GM23248 (cell line): Measurements from ENCODE around the gene LIN7A. TPM values are rescaled to one million over a fixed set of nuclear protein-coding genes. Genes with fewer than 3 reads are reported as not detected.

Source experiments
- DNase-seq: peaks from one replicate; pipeline ENCODE4 v3.0.0-alpha.2; 2015
- H2AFZ ChIP-seq: fragments of 200-600 bp; sonication (generic); 2 replicates; pipeline ENCODE4 v1.6.1; 2016; ENCODE audit warnings: antibody characterized with exemption
- H3F3A ChIP-seq: fragments of 200-600 bp; sonication (generic); 2 replicates; pipeline ENCODE4 v1.6.1; 2016; ENCODE audit warnings: mild to moderate bottlenecking, antibody characterized with exemption, mixed run types; ENCODE audit not compliant: insufficient read depth
- H3K27ac ChIP-seq: fragments of 200-600 bp; sonication (generic); 2 replicates; pipeline ENCODE4 v1.5.1; 2016; ENCODE audit warnings: mild to moderate bottlenecking
- H3K27me3 ChIP-seq: fragments of 200-600 bp; sonication (generic); replicated peaks from 2 replicates; pipeline ENCODE4 v1.6.1; 2016; ENCODE audit warnings: mild to moderate bottlenecking; ENCODE audit not compliant: insufficient read depth
- H3K36me3 ChIP-seq: fragments of 200-600 bp; sonication (generic); 2 replicates; pipeline ENCODE4 v1.6.1; 2016; ENCODE audit warnings: low read depth, mild to moderate bottlenecking
- H3K4me1 ChIP-seq: fragments of 200-600 bp; sonication (generic); 2 replicates; pipeline ENCODE4 v1.6.1; 2016; ENCODE audit warnings: mild to moderate bottlenecking; ENCODE audit not compliant: insufficient read depth
- H3K4me2 ChIP-seq: fragments of 200-600 bp; sonication (generic); one replicate; pipeline ENCODE4 v1.6.1; 2016; ENCODE audit warnings: mild to moderate bottlenecking; ENCODE audit not compliant: unreplicated experiment
- H3K4me3 ChIP-seq: fragments of 200-600 bp; sonication (generic); 2 replicates; pipeline ENCODE4 v1.5.1; 2016; ENCODE audit warnings: mild to moderate bottlenecking
- H3K79me2 ChIP-seq: fragments of 200-600 bp; sonication (generic); 2 replicates; pipeline ENCODE4 v1.6.1; 2016; ENCODE audit warnings: mild to moderate bottlenecking; ENCODE audit not compliant: insufficient read depth
- H3K9ac ChIP-seq: fragments of 200-600 bp; sonication (generic); 2 replicates; pipeline ENCODE4 v1.6.1; 2016; ENCODE audit warnings: mild to moderate bottlenecking
- H3K9me2 ChIP-seq: fragments of 200-600 bp; sonication (generic); 2 replicates; pipeline ENCODE4 v1.6.1; 2016; ENCODE audit warnings: mixed run types, mild to moderate bottlenecking, moderate library complexity; ENCODE audit not compliant: insufficient read depth
- H3K9me3 ChIP-seq: fragments of 200-600 bp; sonication (generic); one replicate; pipeline ENCODE4 v1.6.1; 2017; ENCODE audit warnings: low read depth
- H4K20me1 ChIP-seq: fragments of 200-600 bp; sonication (generic); 2 replicates; pipeline ENCODE4 v1.6.0; 2016; ENCODE audit not compliant: insufficient read depth
- EZH2 ChIP-seq: fragments of 200-600 bp; sonication (generic); IDR thresholded peaks from 2 replicates; pipeline ENCODE4 v1.6.1; 2018; ENCODE audit warnings: antibody characterized with exemption, mild to moderate bottlenecking; ENCODE audit not compliant: insufficient read depth, poor library complexity, severe bottlenecking
- EZH2phosphoT487 ChIP-seq: fragments of 200-600 bp; sonication (generic); IDR thresholded peaks from 2 replicates; pipeline ENCODE4 v1.6.1; 2018; ENCODE audit warnings: antibody characterized with exemption, moderate library complexity, mild to moderate bottlenecking, low read depth; ENCODE audit not compliant: insufficient read depth
- WGBS, 2 experiments: methylation state at CpG; one replicate each; pipeline ENCODE4 v1.1.6; 2015 to 2017; ENCODE audit warnings: low lambda C conversion rate in 2 of 2, low coverage in 1 of 2; ENCODE audit errors: missing lambda C conversion rate in 2 of 2; 5-methylcytosine and 5-hydroxymethylcytosine counted together
- in situ Hi-C: fragments of 300-500 bp; cut with MboI; formaldehyde crosslinking; loops from 2 replicates; pipeline ENCODE4 v1.15.0; 2020
- polyA plus RNA-seq: library from polyadenylated mRNA; unstranded; fragments of >200 nt; fragmentation: Nextera tagmentation; extraction: Ambion mirVana; gene quantifications from 2 replicates; pipeline ENCODE4 v1.2.1, GENCODE V29; 2016
- total RNA-seq: library from RNA; depleted of rRNA; stranded (reverse); fragments of >200 nt; shearing (Covaris generic); gene quantifications from 2 replicates; pipeline ENCODE4 v1.2.3, GENCODE V29; 2014

Gene LIN7A
- total and polyA plus RNA-seq, 2 experiments from 2014 or later, result 1.5 to 1.6 TPM

DNA sequence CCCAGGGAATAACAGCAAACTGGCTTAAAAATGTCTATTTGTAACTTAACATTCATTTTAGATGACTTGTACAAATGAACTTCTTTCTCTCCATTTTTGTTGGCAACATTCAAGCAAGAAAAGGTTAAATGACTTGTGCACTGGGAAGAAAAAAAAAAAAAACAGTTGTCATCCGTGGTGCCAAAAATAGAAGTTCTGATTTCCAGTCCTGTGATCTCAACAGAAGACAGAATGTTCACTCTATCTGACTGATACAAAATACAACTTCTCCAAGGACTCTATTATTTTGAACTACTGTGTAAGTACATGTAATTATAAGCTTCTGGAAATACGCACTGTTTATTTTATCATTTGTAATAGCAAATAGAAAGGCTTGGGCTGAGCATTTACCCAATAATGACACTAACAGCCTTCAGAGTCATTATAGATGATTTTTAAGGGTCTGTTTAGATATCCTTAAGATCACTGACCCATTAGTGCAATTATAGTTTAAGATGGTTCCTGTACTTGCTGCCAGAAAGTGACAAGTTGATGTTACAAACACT, 59.9 kb downstream of the LIN7A start:
- WGBS, 2 experiments, result 48 to 55% methylated on average over 2 of the region's 2 CpGs
- Histone ChIP-seq H3K4me2 (peak overlapping the region; percentile 40), H3F3A (peaks cover 5% of the 10 kb centered on the region; the same call in 1 of the 2 replicates), H4K20me1 (no peaks in the 10 kb centered on the region), H3K9me2 (no peaks in the 10 kb centered on the region), H3K79me2 (no peaks in the 10 kb centered on the region), H3K9me3 (no peaks in the 10 kb centered on the region), H3K4me1 (peaks cover 10% of the 10 kb centered on the region), H3K9ac (no peak overlapping the region), H3K36me3 (no peaks in the 10 kb centered on the region), H2AFZ (0 out of 2 replicates have a peak overlapping the region, but pooled peaks have one; percentile 7), H3K27ac (no peak overlapping the region), H3K27me3 (no peaks in the 10 kb centered on the region), H3K4me3 (no peak overlapping the region)
- in situ Hi-C loops, result no loop called here
- TF ChIP-seq EZH2phosphoT487 (no peak), EZH2 (no peak)
- peak; percentile 28 for DNase-seq

GRCh38 chr12:80872053-80872452, 65.7 kb downstream of the LIN7A start:
- Histone ChIP-seq H3K9me2 (no peaks in the 10 kb centered on the region), H4K20me1 (no peaks in the 10 kb centered on the region), H3K27ac (no peak overlapping the region), H3K79me2 (no peaks in the 10 kb centered on the region), H3K4me1 (0 out of 2 replicates have a peak, but pooled peaks cover under 1% of the 10 kb centered on the region), H3K9me3 (no peaks in the 10 kb centered on the region), H3K9ac (no peak overlapping the region), H2AFZ (no peak overlapping the region), H3K4me2 (no peak overlapping the region), H3K4me3 (no peak overlapping the region), H3F3A (no peaks in the 10 kb centered on the region), H3K36me3 (no peaks in the 10 kb centered on the region), H3K27me3 (no peaks in the 10 kb centered on the region)
- TF ChIP-seq EZH2phosphoT487, result no peak
- TF ChIP-seq EZH2, result no peak
- in situ Hi-C loops, result no loop called here
- DNase-seq, result no peak

- Histone ChIP-seq H3K9me2 (no peaks in the 10 kb centered on the region), H3K4me3 (no peak overlapping the region), H3K9me3 (no peaks in the 10 kb centered on the region), H3K9ac (no peak overlapping the region), H3K36me3 (no peaks in the 10 kb centered on the region), H3K4me1 (no peaks in the 10 kb centered on the region), H3K27me3 (no peaks in the 10 kb centered on the region), H3K79me2 (no peaks in the 10 kb centered on the region), H3K4me2 (no peak overlapping the region), H4K20me1 (no peaks in the 10 kb centered on the region), H3K27ac (no peak overlapping the region), H3F3A (no peaks in the 10 kb centered on the region), H2AFZ (no peak overlapping the region)
- DNase-seq, result no peak
- WGBS, 2 experiments, result 67 to 71% methylated on average over 2 of the region's 2 CpGs
- in situ Hi-C loops, result no loop called here
- no peak for TF ChIP-seq EZH2phosphoT487
- no peak for TF ChIP-seq EZH2
These were observed 68.5 kb downstream of the LIN7A start for GRCh38 chr12:80869264-80869663.

DNA sequence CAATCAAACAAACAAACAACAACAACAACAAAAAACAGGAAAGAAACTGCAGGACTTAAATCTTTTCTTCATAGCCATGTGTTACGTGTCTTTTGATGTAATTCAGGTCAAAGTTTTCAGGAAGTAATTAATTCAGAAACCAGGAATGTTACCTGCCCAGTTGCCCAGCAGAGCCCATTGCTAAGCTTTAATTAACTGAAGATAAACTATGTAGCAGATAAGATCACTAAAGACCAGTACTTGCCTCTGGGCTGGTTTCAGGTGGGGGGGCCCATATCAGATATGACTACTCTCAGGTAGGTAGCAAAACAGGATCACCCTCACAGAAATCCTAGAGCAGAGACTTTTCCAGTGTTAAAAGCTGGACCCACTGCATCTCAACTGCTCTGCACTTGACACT, 69.2 kb downstream of the LIN7A start:
- no peaks in the 10 kb centered on the region for H3F3A ChIP-seq
- H3K79me2 ChIP-seq, result no peaks in the 10 kb centered on the region
- in situ Hi-C loops, result no loop called here
- H3K9me2 ChIP-seq, result no peaks in the 10 kb centered on the region
- H3K4me1 ChIP-seq, result no peaks in the 10 kb centered on the region
- no peak overlapping the region for H3K4me2 ChIP-seq
- DNase-seq, result no peak
- no peaks in the 10 kb centered on the region for H3K27me3 ChIP-seq
- H3K4me3 ChIP-seq, result no peak overlapping the region
- no peaks in the 10 kb centered on the region for H3K9me3 ChIP-seq
- H3K36me3 ChIP-seq, result no peaks in the 10 kb centered on the region
- 100% methylated on average over 1 of the region's 1 CpG for WGBS, 2 experiments
- no peak overlapping the region for H3K9ac ChIP-seq
- TF ChIP-seq EZH2phosphoT487 (no peak), EZH2 (no peak)
- no peaks in the 10 kb centered on the region for H4K20me1 ChIP-seq
- no peak overlapping the region for H2AFZ ChIP-seq
- no peak overlapping the region for H3K27ac ChIP-seq

DNA sequence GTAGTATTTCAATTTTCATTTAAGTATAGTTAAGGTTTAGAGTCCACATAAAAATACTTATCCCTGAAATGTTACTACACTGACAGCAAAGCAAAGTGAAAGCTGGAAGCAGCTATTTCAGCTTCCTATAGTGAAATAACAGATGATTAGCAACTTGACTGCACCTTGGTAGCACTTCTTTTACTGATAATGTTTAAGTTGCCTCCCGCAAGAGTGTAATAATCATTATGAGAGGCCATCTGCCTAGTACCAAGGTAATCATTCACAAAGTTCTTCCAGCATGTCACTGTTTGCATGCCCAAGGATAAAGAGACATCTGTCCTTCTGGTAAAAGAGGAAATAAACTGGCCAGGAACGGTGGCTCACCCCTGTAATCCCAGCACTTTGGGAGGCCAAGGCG, 69.8 kb downstream of the LIN7A start:
- Histone ChIP-seq H4K20me1 (no peaks in the 10 kb centered on the region), H3K27me3 (no peaks in the 10 kb centered on the region), H3K4me3 (no peak overlapping the region), H3K27ac (no peak overlapping the region), H3K9me3 (no peaks in the 10 kb centered on the region), H3K36me3 (no peaks in the 10 kb centered on the region), H3K9ac (no peak overlapping the region), H3K9me2 (no peaks in the 10 kb centered on the region), H3K4me1 (peaks cover 2% of the 10 kb centered on the region), H3K4me2 (no peak overlapping the region), H3K79me2 (no peaks in the 10 kb centered on the region), H3F3A (peaks cover 2% of the 10 kb centered on the region), H2AFZ (no peak overlapping the region)
- in situ Hi-C loops, result no loop called here
- 58 to 61% methylated on average over 3 of the region's 3 CpGs for WGBS, 2 experiments
- no peak for TF ChIP-seq EZH2
- no peak for TF ChIP-seq EZH2phosphoT487
- no peak for DNase-seq
